ENCODE measurements around the gene TIMP3. TPM values are rescaled to one million over a fixed set of nuclear protein-coding genes. Genes with fewer than 3 reads are reported as not detected.
"Not testable (repeated sequence)": the region's sequence is repeated elsewhere in the genome, so short reads cannot be mapped to it uniquely, and the experiment has no call there.

TIMP3 gene
- total and polyA plus RNA-seq, 2 of the 4 experiments (the other 2 are of a cell fraction) = 98.8 to 179 TPM

DNA sequence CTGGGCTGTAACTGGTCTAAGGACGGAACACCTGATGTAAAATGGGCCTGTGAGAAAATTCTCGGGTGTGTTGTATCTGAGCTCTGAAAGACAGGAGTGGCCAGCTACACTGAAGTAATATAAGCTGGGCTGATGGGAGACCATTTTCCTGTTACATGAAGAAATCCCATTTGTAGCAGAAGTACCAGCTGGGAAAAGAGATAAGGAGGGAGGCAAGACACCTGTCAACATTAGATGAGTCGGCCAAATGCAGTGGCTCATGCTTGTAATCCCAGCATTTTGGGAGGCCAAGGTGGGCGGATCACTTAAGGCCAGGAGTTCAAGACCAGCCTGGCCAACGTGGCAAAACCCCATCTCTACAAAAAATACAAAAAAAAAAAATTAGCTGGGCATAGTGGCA, 72.1 kb downstream of the TIMP3 start:
- H3K79me1 ChIP-seq (ENCODE audit: low read depth in 1 of 2, low read length in 2 of 2); H3K23ac ChIP-seq (ENCODE audit: low read depth, low read length); H2AFZ ChIP-seq (replicated peaks; ENCODE audit: low read length, poor library complexity); H4K91ac ChIP-seq (ENCODE audit: insufficient read depth, low read depth, low read length); H3K36me3 ChIP-seq (ENCODE audit: control insufficient read depth, insufficient read depth, low read length); H2AK9ac ChIP-seq (replicated peaks; ENCODE audit: low read depth, low read length, poor library complexity); dilution Hi-C loops (cut with HindIII; ENCODE audit: low sequenced_read_pairs, unreplicated experiment); H3K9ac ChIP-seq (ENCODE audit: low read depth, low read length); intact Hi-C loops (cut with micrococcal nuclease); H3K18ac ChIP-seq (ENCODE audit: low read depth, low read length); H2BK20ac ChIP-seq (ENCODE audit: low read depth, low read length); H4K20me1 ChIP-seq (ENCODE audit: insufficient read depth, low read length); H3K9me3 ChIP-seq (ENCODE audit: control insufficient read depth, insufficient read depth, low read length); H2AK5ac ChIP-seq (ENCODE audit: low read depth, low read length); H3K14ac ChIP-seq (replicated peaks; ENCODE audit: low read depth, low read length); H4K8ac ChIP-seq (ENCODE audit: low read depth in 2 of 2, low read length in 2 of 2); in situ Hi-C loops (cut with MboI; ENCODE audit: low sequenced_read_pairs); CTCF ChIA-PET; H2BK15ac ChIP-seq (ENCODE audit: low read depth, low read length); H3K27ac ChIP-seq (ENCODE audit: insufficient read depth, low read length); H2BK120ac ChIP-seq (ENCODE audit: low read depth, low read length); H3K4me3 ChIP-seq (ENCODE audit: insufficient read depth, low read depth, low read length); H4K5ac ChIP-seq (ENCODE audit: low read depth, low read length); H3K4ac ChIP-seq (ENCODE audit: low read depth, low read length); H2BK5ac ChIP-seq (ENCODE audit: low read depth, low read length, poor library complexity, severe bottlenecking); BruUV-seq (replicated peaks); H3K4me2 ChIP-seq (ENCODE audit: low read depth, low read length); DNase-seq; H3K9me1 ChIP-seq (ENCODE audit: insufficient read depth, low read length); POLR2A ChIA-PET (ENCODE audit: unreplicated experiment); ATAC-seq (ENCODE audit: low read depth); H3K4me1 ChIP-seq (ENCODE audit: control insufficient read depth, insufficient read depth, low read length); H3K56ac ChIP-seq (ENCODE audit: extremely low read depth, insufficient read depth, low read length): not testable (repeated sequence)
- 83% methylated on average over 2 of the region's 5 CpGs; no CpG with 5 or more reads in 1 of the 2 experiments for WGBS, 2 experiments (ENCODE audit: extremely low coverage in 2 of 2, insufficient read length in 1 of 2)
- H3K27me3 ChIP-seq (ENCODE audit: control insufficient read depth, insufficient read depth, low read length) = peaks cover 37% of the 10 kb centered on the region

Measured in IMR-90 (cell line).